Caki2 (cell line): ENCODE measurements around the gene SERPINI1. TPM values are rescaled to one million over a fixed set of nuclear protein-coding genes. Genes with fewer than 3 reads are reported as not detected.

ENCODE experiments used
- DNase-seq: peaks from one replicate; pipeline ENCODE4 v3.0.0-alpha.2; 2015; ENCODE audit warnings: low read depth
- in situ Hi-C: cut with HindIII; loops from 2 replicates; pipeline ENCODE4 v1.10.0; 2016; ENCODE audit warnings: low sequenced_read_pairs, low pct_unique_long_range_greater_than_20kb, mixed read lengths
- total RNA-seq: library from RNA; depleted of rRNA; stranded (reverse); fragments of >200 nt; shearing (Covaris generic); gene quantifications from 2 replicates; pipeline ENCODE4 v1.2.3, GENCODE V29; 2014; ENCODE audit warnings: low replicate concordance; rRNA removed

The SERPINI1 gene
- 0.51 and 2.5 TPM in 2 replicates for total RNA-seq

GRCh38 chr3:167735233-167736138, at the start of gene SERPINI1:
Gene SERPINI1, plus strand, starts transcription at chr3:167735721. Its CDS starts 53,408 bp downstream, at chr3:167789129.
- peak; percentile 95 for DNase-seq
- in situ Hi-C loops: no loop called here

- in situ Hi-C loops: no loop called here
Measured at GRCh38 chr3:167691366-167691765, 44.2 kb upstream of the SERPINI1 start.

GRCh38 chr3:167694121-167694520, 41.4 kb upstream of the SERPINI1 start:
- DNase-seq: no peak
- in situ Hi-C loops: no loop called here

More at GRCh38 chr3:167691366-167691765, 44.2 kb upstream of the SERPINI1 start:
- DNase-seq: no peak

GRCh38 chr3:167700046-167700445, 35.5 kb upstream of the SERPINI1 start:
- no peak for DNase-seq
- in situ Hi-C loops: no loop called here

GRCh38 chr3:167700926-167701325, 34.6 kb upstream of the SERPINI1 start:
- in situ Hi-C loops: no loop called here
- no peak for DNase-seq

GRCh38 chr3:167705840-167706239, 29.7 kb upstream of the SERPINI1 start:
- in situ Hi-C loops: no loop called here
- peak; percentile 36 for DNase-seq

- no peak for DNase-seq
- in situ Hi-C loops: no loop called here
Measured at GRCh38 chr3:167709690-167710089, 25.8 kb upstream of the SERPINI1 start.

- DNase-seq: no peak
- in situ Hi-C loops: no loop called here
Measured at GRCh38 chr3:167710552-167710951, 25.0 kb upstream of the SERPINI1 start.

GRCh38 chr3:167711439-167711838, 24.1 kb upstream of the SERPINI1 start:
- DNase-seq: no peak

GRCh38 chr3:167712445-167712844, 23.1 kb upstream of the SERPINI1 start:
- DNase-seq: no peak
- in situ Hi-C loops: no loop called here

More at GRCh38 chr3:167711439-167711838, 24.1 kb upstream of the SERPINI1 start:
- in situ Hi-C loops: no loop called here

- no peak for DNase-seq
- in situ Hi-C loops: no loop called here
Measured at GRCh38 chr3:167714871-167715270, 20.6 kb upstream of the SERPINI1 start.

- in situ Hi-C loops: no loop called here
Measured at GRCh38 chr3:167716920-167717319, 18.6 kb upstream of the SERPINI1 start.

GRCh38 chr3:167718582-167718981, 16.9 kb upstream of the SERPINI1 start:
- in situ Hi-C loops: no loop called here
- no peak for DNase-seq

More at GRCh38 chr3:167716920-167717319, 18.6 kb upstream of the SERPINI1 start:
- DNase-seq: no peak

GRCh38 chr3:167723025-167723512, 12.5 kb upstream of the SERPINI1 start:
- in situ Hi-C loops: no loop called here
- DNase-seq: no peak

GRCh38 chr3:167723872-167724271, 11.6 kb upstream of the SERPINI1 start:
- in situ Hi-C loops: no loop called here
- no peak for DNase-seq

- no peak for DNase-seq
- in situ Hi-C loops: no loop called here
Measured at GRCh38 chr3:167728176-167728575, 7.3 kb upstream of the SERPINI1 start.

- DNase-seq: no peak
- in situ Hi-C loops: no loop called here
Measured at GRCh38 chr3:167728632-167729323, 6.7 kb upstream of the SERPINI1 start.

- no peak for DNase-seq
- in situ Hi-C loops: no loop called here
Measured at GRCh38 chr3:167729591-167729990, 5.9 kb upstream of the SERPINI1 start.

- in situ Hi-C loops: no loop called here
Measured at GRCh38 chr3:167731393-167731792, 4.1 kb upstream of the SERPINI1 start.

More at GRCh38 chr3:167731393-167731792, 4.1 kb upstream of the SERPINI1 start:
- no peak for DNase-seq
